Measurements from ENCODE around the gene LRRC53.
A peak's percentile ranks its signal among the peaks of the same experiment; 100 is the strongest.

LRRC53 gene

DNA sequence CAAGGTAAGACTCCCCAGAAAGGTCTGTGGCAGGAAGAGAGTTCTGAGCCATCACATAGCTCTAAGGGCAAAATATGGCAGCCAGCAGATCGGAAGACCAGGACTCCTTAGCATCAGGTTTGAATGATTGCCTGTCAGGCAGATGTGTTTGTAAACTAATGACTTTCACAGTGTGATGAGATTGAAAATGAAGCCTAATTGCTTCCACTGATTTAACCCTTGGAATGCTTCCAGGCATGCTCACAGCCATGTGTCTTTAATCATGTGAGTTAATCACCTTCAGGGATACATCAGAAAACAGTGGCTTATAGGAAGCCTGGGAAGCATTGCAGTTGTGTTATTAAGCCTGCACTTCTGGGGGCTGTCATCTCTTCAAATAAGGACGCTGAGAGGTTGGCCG is 82.8 kb downstream of the LRRC53 start:
- no peak for DNase-seq

DNA sequence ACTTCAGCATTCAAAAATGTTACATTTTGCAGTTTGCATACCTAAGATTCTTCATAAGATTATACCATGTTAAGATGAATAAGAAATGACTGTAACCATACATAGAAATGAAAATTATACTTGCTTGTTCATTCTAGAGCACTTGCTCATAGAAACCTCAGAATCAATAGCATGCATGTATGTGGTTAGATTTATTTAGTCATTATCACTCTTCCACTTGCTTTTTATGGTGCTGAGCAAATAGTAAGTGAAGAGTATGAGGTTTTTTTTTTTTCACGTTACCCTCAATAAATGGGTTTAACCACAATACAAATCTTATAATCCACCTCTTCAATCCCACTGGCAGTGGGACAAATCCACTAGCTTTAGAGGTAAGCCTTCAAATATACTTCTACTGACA is 84.7 kb downstream of the LRRC53 start:
- DNase-seq: no peak

DNA sequence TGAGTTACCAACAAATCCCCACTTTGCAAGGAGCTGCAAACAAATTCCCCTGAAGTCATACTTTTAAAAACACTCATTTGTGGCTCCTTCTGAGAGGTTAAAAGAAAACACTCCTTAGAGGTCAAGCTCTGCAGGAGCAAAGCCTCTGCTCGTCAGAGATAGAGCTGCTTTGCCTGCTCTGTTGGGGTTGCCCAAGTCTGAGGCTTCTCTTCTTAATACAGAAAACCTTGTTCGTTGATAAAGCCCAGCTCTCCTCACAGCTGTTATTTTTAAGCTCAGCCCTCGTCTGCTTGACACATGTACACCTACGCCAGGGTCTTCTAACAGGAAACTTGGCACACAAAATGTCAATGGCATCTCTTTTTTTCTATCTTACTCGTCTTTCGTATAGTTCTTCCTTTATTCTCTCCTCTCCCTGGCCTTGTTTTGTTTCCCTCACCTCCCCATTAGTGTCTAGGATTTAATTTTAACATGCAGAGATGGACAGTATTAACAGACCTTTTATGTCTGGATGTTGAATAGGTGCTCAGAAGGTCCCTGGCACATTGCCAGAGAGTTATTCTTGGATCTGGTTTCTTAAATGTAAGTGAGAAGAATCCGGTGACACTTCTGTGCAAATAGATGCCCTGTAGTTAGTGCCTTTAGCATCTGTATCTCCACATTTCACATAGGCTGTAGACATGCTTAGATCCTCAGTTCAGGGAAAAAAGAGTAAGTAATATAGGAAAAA is 86.0 kb downstream of the LRRC53 start:
- no peak for DNase-seq

DNA sequence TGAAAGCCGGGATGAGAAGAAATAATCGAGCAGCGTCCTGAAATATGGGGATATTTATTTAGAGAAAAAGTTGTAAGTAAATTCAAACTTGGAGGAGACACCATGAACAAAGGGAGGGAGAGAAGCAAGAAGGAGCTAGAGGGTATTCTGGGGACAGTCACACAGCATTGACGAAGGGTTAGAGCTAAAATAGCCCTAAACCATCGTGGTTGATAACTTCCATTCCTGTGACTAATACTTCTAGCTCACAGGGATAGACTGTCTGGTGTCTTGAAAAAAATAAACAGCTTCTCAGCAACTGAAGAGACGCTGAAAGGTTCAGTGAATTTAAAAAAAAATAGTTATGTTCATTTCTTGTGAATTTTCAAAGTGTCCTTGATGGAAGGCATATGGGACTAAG is 86.7 kb downstream of the LRRC53 start:
- DNase-seq: no peak

- DNase-seq: no peak
Observed at GRCh38 chr1:74423471-74423870, 88.9 kb downstream of the LRRC53 start.

GRCh38 chr1:74422421-74423292 is 89.8 kb downstream of the LRRC53 start:
- DNase-seq: peak; percentile 26 to 65

DNA sequence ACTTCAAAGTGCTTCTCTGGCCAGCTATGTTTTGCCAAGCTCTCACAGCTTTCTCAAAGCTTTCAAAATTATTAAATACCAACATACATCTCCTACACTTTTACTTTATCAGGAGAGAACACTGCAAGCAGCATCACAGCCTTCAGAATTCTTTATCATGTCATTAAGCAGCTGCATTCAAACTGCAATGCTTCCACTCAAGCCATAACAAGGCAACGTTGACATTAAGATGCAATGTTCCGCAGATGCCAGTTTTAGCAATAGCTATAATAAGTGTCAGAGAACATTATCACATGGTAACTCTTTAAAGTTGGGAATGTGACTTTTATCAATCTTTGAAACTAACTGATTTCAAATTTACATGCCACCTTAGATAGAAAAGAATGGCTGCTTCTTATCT is 91.9 kb downstream of the LRRC53 start:
- DNase-seq: no peak
